ENCODE results near the gene POLL.

Gene POLL

DNA sequence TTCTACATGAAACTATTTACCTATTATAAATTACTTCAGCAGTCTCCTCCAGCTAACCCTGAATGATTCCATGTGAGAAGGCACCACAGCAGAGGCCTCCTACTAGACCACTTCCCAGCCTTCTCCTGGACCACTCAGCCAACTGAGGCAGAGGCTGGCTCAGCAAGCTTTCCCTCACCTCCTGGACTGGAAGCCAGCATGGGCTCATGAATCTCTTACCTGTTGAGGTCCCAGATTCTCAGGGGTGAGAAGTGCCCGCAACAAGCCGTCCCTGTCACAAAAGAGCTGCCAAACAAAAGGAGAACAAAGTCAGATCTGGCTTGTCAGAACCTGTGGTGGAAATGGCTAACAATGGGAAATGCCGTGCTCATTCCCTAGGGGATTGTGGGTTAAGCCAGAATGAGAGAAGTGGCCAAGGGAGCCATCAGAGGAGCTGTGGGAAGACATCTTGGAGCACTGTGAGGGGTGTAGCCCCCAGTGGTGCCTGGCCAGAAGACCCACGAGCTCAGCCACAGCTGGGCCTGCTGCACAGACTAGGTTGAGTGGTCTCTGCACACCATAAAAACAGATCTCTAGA, 36.6 kb upstream of the POLL start:
- TF ChIP-seq, protein P1, sequence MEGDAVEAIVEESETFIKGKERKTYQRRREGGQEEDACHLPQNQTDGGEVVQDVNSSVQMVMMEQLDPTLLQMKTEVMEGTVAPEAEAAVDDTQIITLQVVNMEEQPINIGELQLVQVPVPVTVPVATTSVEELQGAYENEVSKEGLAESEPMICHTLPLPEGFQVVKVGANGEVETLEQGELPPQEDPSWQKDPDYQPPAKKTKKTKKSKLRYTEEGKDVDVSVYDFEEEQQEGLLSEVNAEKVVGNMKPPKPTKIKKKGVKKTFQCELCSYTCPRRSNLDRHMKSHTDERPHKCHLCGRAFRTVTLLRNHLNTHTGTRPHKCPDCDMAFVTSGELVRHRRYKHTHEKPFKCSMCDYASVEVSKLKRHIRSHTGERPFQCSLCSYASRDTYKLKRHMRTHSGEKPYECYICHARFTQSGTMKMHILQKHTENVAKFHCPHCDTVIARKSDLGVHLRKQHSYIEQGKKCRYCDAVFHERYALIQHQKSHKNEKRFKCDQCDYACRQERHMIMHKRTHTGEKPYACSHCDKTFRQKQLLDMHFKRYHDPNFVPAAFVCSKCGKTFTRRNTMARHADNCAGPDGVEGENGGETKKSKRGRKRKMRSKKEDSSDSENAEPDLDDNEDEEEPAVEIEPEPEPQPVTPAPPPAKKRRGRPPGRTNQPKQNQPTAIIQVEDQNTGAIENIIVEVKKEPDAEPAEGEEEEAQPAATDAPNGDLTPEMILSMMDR (IDR thresholded peaks at IDR 0.05; ENCODE audit: low read depth, low read length), result no peak
- peak; percentile 13 to 54 for DNase-seq (ENCODE audit: low read depth in 2 of 2)
- no peak overlapping the region for H3K4me3 ChIP-seq (replicated peaks in 1 of 2; ENCODE audit: low read depth in 2 of 2, low read length in 2 of 2)

DNA sequence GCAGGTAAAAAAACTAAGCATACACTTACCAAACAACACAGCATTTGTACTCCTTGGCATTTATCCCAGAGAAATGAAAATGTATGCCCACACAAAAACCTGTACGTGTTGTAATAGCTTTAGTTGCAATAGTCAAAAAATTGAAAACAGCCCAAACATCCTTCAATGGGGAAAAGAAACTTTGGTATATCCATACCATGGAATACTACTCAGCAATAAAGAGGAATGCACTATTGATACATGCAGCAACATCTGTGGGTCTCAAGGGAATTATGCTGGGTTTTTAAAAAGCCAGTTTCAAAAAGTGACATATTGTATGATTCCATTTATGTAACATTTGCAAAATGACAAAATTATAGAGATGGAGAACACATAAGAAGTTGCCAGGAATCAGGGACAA, 35.5 kb upstream of the POLL start:
- TF ChIP-seq, protein P1 (IDR thresholded peaks at IDR 0.05; ENCODE audit: low read depth, low read length), result no peak
- DNase-seq (ENCODE audit: low read depth in 2 of 2), result no peak
- no peak overlapping the region for H3K4me3 ChIP-seq (replicated peaks in 1 of 2; ENCODE audit: low read depth in 2 of 2, low read length in 2 of 2)

DNA sequence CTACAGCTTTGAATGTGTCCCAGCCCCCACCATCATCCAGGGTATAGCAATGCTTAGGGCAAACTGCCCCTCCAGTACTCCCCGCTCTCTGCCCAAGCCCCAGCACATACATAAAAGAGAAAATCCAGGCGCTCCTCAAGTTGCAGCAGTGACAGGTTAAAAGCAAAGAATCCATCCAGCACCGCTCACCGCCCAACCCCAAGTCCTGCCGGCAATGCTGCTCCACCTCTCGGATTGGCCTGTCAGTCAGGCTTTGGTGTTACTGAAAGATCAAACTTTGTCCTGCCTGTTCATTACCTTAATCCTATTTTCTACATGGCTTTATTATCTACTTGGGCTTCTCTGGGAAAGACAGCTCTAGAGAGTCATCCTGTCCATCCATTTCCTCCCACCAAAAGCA, 31.9 kb upstream of the POLL start:
- H3K4me3 ChIP-seq (replicated peaks in 1 of 2; ENCODE audit: low read depth in 2 of 2, low read length in 2 of 2), result no peak overlapping the region
- TF ChIP-seq, protein P1 (IDR thresholded peaks at IDR 0.05; ENCODE audit: low read depth, low read length), result no peak

DNA sequence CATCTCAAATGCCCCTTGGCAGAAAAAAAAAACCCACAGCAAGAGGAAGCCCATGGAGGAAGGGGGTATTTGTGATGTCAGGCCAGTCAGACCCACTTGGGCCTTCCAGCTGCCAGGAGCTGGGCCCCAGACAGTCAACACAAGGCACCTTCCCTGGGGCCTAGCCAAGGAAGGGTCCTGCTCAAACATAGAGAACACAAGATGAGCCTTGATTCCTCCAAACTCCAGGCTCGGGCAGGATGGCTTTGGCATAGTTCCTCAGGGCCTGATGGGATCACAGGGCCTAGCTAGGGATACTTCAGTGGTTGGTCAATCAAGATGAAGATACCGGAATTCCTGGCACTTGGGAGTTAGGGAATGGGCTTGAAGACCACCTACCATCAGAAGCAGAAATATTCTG, 30.8 kb upstream of the POLL start:
- TF ChIP-seq, protein P1 (IDR thresholded peaks at IDR 0.05; ENCODE audit: low read depth, low read length), result no peak
- H3K4me3 ChIP-seq (replicated peaks in 1 of 2; ENCODE audit: low read depth in 2 of 2, low read length in 2 of 2), result no peak overlapping the region
- no peak for DNase-seq (ENCODE audit: low read depth in 2 of 2)

More for the DNA sequence above, 31.9 kb upstream of the POLL start:
- DNase-seq (ENCODE audit: low read depth in 2 of 2), result no peak

DNA sequence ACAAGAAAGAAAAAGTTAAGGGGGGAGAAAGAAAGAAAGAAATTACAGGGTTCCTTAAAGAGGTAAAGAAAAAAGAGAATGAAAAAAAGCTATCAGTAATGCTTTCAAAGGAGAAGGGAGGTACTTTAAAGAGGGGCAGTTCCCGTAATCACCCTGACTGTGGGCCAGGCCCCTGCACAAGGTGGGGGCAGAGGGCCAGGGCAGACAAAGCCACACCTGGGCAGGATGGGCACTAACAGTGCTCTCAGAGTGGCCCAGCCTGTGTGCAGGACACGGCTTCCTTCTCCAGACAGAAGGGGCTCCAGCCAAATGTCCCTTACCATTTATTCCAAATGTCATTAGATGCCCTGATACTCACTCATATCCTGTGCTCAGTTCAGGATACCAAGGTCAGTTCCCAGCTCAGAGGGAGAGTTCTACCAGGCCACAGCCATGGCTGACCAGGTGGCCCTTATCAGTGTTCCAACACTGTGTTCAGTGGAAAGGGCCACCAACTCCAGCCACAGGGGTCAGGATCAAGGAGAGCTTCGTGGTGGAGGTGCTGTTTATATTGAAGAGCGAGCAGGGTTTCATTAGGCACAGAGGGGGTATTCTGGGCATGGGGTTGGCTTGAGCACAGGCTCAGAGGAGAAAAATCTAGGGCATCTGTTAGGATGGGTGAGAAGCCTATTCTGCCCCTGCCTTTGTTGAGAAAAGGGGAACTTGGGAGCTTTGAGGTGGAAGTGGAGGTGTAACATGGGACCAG, 29.9 kb upstream of the POLL start:
- DNase-seq (ENCODE audit: low read depth in 2 of 2), result no peak
- TF ChIP-seq, protein P1 (IDR thresholded peaks at IDR 0.05; ENCODE audit: low read depth, low read length), result no peak

DNA sequence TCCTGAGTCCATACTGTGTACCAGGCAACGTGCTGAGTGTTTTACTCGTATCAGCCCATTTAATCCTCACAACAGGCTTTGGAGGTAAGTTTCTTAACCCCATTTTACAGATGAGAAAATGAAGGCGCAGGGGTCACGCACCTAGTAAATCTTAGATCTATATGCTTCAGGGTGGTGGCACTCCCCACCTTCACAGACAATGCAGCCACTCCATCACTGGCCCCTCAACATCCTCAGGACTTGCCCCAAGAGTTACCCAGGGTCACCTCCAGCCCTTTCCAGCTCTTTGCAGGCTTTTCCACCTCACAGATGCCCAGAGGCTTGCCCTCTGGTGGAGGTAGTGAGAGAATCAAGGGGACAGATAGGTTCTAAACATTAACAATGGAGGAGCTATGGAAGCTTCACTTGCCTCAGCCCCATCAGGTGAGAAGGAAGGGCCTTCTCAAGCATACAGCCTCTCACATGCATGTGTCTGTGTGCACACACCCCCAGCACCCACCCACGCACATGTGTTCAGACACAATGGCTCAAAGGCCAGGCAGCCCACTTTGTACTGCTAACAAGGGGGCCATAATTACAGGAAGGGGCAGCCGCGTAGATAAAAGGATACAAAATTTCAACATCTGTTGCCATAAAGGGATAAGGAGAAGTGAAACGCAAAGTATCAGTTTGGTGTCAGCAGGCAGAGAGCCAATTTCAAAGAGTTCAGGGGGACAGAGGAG, 29.2 kb upstream of the POLL start:
- H3K4me3 ChIP-seq (replicated peaks in 1 of 2; ENCODE audit: low read depth in 2 of 2, low read length in 2 of 2), result no peak overlapping the region
- no peak for DNase-seq (ENCODE audit: low read depth in 2 of 2)
- TF ChIP-seq, protein P1 (IDR thresholded peaks at IDR 0.05; ENCODE audit: low read depth, low read length), result no peak

More for the DNA sequence above, 29.9 kb upstream of the POLL start:
- H3K4me3 ChIP-seq (replicated peaks in 1 of 2; ENCODE audit: low read depth in 2 of 2, low read length in 2 of 2), result no peak overlapping the region

Measured in cardiac fibroblast (primary cell).